Skeletal muscle satellite cell (primary cell): Measurements from ENCODE around the gene CCDC178.
A peak's percentile ranks its signal among the peaks of the same experiment; 100 is the strongest.

Experiments used
- H3K27me3 ChIP-seq: 2 replicates; pipeline ENCODE4 v1.7.0; 2013; ENCODE audit warnings: low read length; ENCODE audit not compliant: control insufficient read depth, insufficient read depth
- H3K36me3 ChIP-seq: 2 replicates; pipeline ENCODE4 v1.7.0; 2013; ENCODE audit warnings: mild to moderate bottlenecking, control low read depth, low read length; ENCODE audit not compliant: insufficient read depth
- H3K4me1 ChIP-seq: 2 replicates; pipeline ENCODE4 v1.7.0; 2013; ENCODE audit warnings: low read length; ENCODE audit not compliant: control insufficient read depth, insufficient read depth
- H3K4me2 ChIP-seq: 2 replicates; pipeline ENCODE4 v1.7.0; 2013; ENCODE audit warnings: mild to moderate bottlenecking, low read length
- H3K4me3 ChIP-seq: 2 replicates; pipeline ENCODE4 v1.7.0; 2013; ENCODE audit warnings: low read length
- H3K9ac ChIP-seq: 2 replicates; pipeline ENCODE4 v1.7.0; 2013; ENCODE audit warnings: mild to moderate bottlenecking, low read depth, low read length, moderate library complexity
- H3K9me3 ChIP-seq: replicated peaks from 2 replicates; pipeline ENCODE4 v1.7.0; 2013; ENCODE audit warnings: mild to moderate bottlenecking, control low read depth, low read length

Gene CCDC178

GRCh38 chr18:32930695-32931301 lies 509.7 kb downstream of the CCDC178 start:
- H3K36me3 ChIP-seq, result no peaks in the 10 kb centered on the region
- no peaks in the 10 kb centered on the region for H3K4me1 ChIP-seq
- peaks cover under 1% of the 10 kb centered on the region for H3K27me3 ChIP-seq
- H3K4me2 ChIP-seq, result no peak overlapping the region
- H3K4me3 ChIP-seq, result no peak overlapping the region
- H3K9me3 ChIP-seq, result no peaks in the 10 kb centered on the region
- no peak overlapping the region for H3K9ac ChIP-seq

- H3K9me3 ChIP-seq, result no peaks in the 10 kb centered on the region
- H3K36me3 ChIP-seq, result no peaks in the 10 kb centered on the region
- H3K4me1 ChIP-seq, result no peaks in the 10 kb centered on the region
- peaks cover 8% of the 10 kb centered on the region for H3K27me3 ChIP-seq
- no peak overlapping the region for H3K4me3 ChIP-seq
- H3K9ac ChIP-seq, result no peak overlapping the region
- H3K4me2 ChIP-seq, result no peak overlapping the region
These were observed 511.3 kb downstream of the CCDC178 start for GRCh38 chr18:32929213-32929612.

GRCh38 chr18:32922951-32923430 lies 517.5 kb downstream of the CCDC178 start:
- Histone ChIP-seq H3K9me3 (no peaks in the 10 kb centered on the region), H3K36me3 (no peaks in the 10 kb centered on the region), H3K27me3 (peaks cover 17% of the 10 kb centered on the region), H3K4me3 (no peak overlapping the region), H3K9ac (no peak overlapping the region), H3K4me1 (peaks cover 14% of the 10 kb centered on the region), H3K4me2 (no peak overlapping the region)

GRCh38 chr18:32920796-32921787 lies 519.4 kb downstream of the CCDC178 start:
- H3K27me3 ChIP-seq, result peaks cover 21% of the 10 kb centered on the region
- no peak overlapping the region for H3K9ac ChIP-seq
- peak overlapping the region; percentile 36 for H3K4me3 ChIP-seq
- H3K4me1 ChIP-seq, result peaks cover 14% of the 10 kb centered on the region
- H3K9me3 ChIP-seq, result no peaks in the 10 kb centered on the region
- peak overlapping the region; percentile 68 for H3K4me2 ChIP-seq
- no peaks in the 10 kb centered on the region for H3K36me3 ChIP-seq

GRCh38 chr18:32919799-32920198 lies 520.7 kb downstream of the CCDC178 start:
- peaks cover 14% of the 10 kb centered on the region for H3K4me1 ChIP-seq
- peaks cover 12% of the 10 kb centered on the region for H3K27me3 ChIP-seq
- no peaks in the 10 kb centered on the region for H3K36me3 ChIP-seq
- H3K4me2 ChIP-seq, result no peak overlapping the region
- no peak overlapping the region for H3K9ac ChIP-seq
- no peaks in the 10 kb centered on the region for H3K9me3 ChIP-seq
- no peak overlapping the region for H3K4me3 ChIP-seq

GRCh38 chr18:32918692-32919250 lies 521.8 kb downstream of the CCDC178 start:
- Histone ChIP-seq H3K4me2 (no peak overlapping the region), H3K4me1 (peaks cover 14% of the 10 kb centered on the region), H3K27me3 (peaks cover 12% of the 10 kb centered on the region), H3K4me3 (no peak overlapping the region), H3K9ac (no peak overlapping the region), H3K36me3 (no peaks in the 10 kb centered on the region), H3K9me3 (no peaks in the 10 kb centered on the region)

- H3K27me3 ChIP-seq, result peaks cover 12% of the 10 kb centered on the region
- no peak overlapping the region for H3K9ac ChIP-seq
- no peak overlapping the region for H3K4me2 ChIP-seq
- no peak overlapping the region for H3K4me3 ChIP-seq
- peaks cover 19% of the 10 kb centered on the region for H3K4me1 ChIP-seq
- H3K9me3 ChIP-seq, result no peaks in the 10 kb centered on the region
- H3K36me3 ChIP-seq, result no peaks in the 10 kb centered on the region
These were observed 525.0 kb downstream of the CCDC178 start for GRCh38 chr18:32915516-32915915.

GRCh38 chr18:32911660-32912284 lies 528.7 kb downstream of the CCDC178 start:
- Histone ChIP-seq H3K9ac (no peak overlapping the region), H3K9me3 (no peaks in the 10 kb centered on the region), H3K4me2 (peak overlapping the region; percentile 39), H3K4me3 (no peak overlapping the region), H3K4me1 (peaks cover 18% of the 10 kb centered on the region), H3K36me3 (no peaks in the 10 kb centered on the region), H3K27me3 (peaks cover 2% of the 10 kb centered on the region)

GRCh38 chr18:32910694-32911296 lies 529.7 kb downstream of the CCDC178 start:
- H3K4me3 ChIP-seq, result no peak overlapping the region
- H3K9ac ChIP-seq, result no peak overlapping the region
- no peaks in the 10 kb centered on the region for H3K36me3 ChIP-seq
- peaks cover 18% of the 10 kb centered on the region for H3K4me1 ChIP-seq
- H3K27me3 ChIP-seq, result peaks cover 6% of the 10 kb centered on the region
- H3K9me3 ChIP-seq, result no peaks in the 10 kb centered on the region
- H3K4me2 ChIP-seq, result no peak overlapping the region

- peaks cover 6% of the 10 kb centered on the region for H3K27me3 ChIP-seq
- H3K9ac ChIP-seq, result no peak overlapping the region
- no peak overlapping the region for H3K4me3 ChIP-seq
- no peak overlapping the region for H3K4me2 ChIP-seq
- no peaks in the 10 kb centered on the region for H3K9me3 ChIP-seq
- H3K4me1 ChIP-seq, result peaks cover 18% of the 10 kb centered on the region
- no peaks in the 10 kb centered on the region for H3K36me3 ChIP-seq
These were observed 530.5 kb downstream of the CCDC178 start for GRCh38 chr18:32909798-32910561.
